Transverse colon (tissue), 4 donors: Measurements from ENCODE around the gene LSM12.

Experiments
- CTCF ChIP-seq, 5 experiments: fragments of 200-600 bp in 3 of 5; fragments of 450-650 bp in 2 of 5; sonication (generic) in 3 of 5; IDR thresholded peaks; 1 replicate in 2 of 5; 2 replicates in 3 of 5; pipeline ENCODE4 v1.5.1; 2016 to 2017; ENCODE audit warnings: antibody characterized with exemption in 5 of 5, inconsistent platforms in 3 of 5, mild to moderate bottlenecking in 2 of 5, moderate library complexity in 1 of 5
- EP300 ChIP-seq: sonication (generic); formaldehyde crosslinking; IDR thresholded peaks from one replicate; pipeline ENCODE4 v1.6.1; 2017; ENCODE audit warnings: antibody characterized with exemption, low read depth
- POLR2A ChIP-seq: fragments of 450-650 bp; IDR thresholded peaks from one replicate; pipeline ENCODE4 v1.6.1; 2016; ENCODE audit warnings: antibody characterized with exemption, mild to moderate bottlenecking, moderate library complexity
- POLR2AphosphoS5 ChIP-seq, 3 donors: sonication (generic); formaldehyde crosslinking; IDR thresholded peaks; one replicate each; pipeline ENCODE4 v1.6.1; 2016; ENCODE audit warnings: antibody characterized with exemption in 3 of 3

DNA sequence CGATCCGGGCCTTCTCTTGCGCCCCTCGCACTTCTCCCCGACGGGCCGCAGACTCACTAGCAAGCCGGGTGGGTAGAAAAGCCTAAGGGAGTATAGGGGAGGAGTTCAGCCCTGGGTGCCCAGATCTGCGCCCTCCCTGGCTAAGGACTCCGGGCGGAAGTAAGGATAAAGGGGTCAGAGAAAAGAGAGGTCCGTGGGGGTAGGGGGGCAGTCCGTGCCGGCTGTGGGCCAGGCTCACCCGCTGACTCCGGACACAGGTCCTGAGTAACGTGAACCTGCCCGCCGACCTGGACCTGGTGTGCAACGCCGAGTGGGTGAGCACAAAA is 60.2 kb downstream of the LSM12 start:
- no peak for TF ChIP-seq CTCF (IDR thresholded peaks at IDR 0.05)
- no peak for TF ChIP-seq POLR2A
- TF ChIP-seq POLR2AphosphoS5 (IDR thresholded peaks at IDR 0.05), result no peak
- TF ChIP-seq EP300, result no peak
